KMS-11 (cell line): ENCODE measurements around the gene PAAF1.

Source experiments
- H2AFZ ChIP-seq: fragments of 200-600 bp; sonication (generic); 2 replicates; pipeline ENCODE4 v1.6.1; 2016; ENCODE audit warnings: antibody characterized with exemption, mixed run types, low read depth
- H3K27ac ChIP-seq: fragments of 200-600 bp; sonication (generic); 2 replicates; pipeline ENCODE4 v1.6.1; 2016; ENCODE audit warnings: mild to moderate bottlenecking, mixed run types
- H3K27me3 ChIP-seq: fragments of 200-600 bp; sonication (generic); 2 replicates; pipeline ENCODE4 v1.6.1; 2017; ENCODE audit warnings: mild to moderate bottlenecking, low read depth, mixed run types, moderate library complexity; ENCODE audit not compliant: insufficient read depth
- H3K36me3 ChIP-seq: fragments of 200-600 bp; sonication (generic); 2 replicates; pipeline ENCODE4 v1.6.1; 2017; ENCODE audit warnings: mild to moderate bottlenecking, mixed run types; ENCODE audit not compliant: insufficient read depth
- H3K4me1 ChIP-seq: fragments of 200-600 bp; sonication (generic); 2 replicates; pipeline ENCODE4 v1.6.1; 2016; ENCODE audit warnings: mild to moderate bottlenecking, low read depth, mixed run types; ENCODE audit not compliant: poor library complexity, severe bottlenecking
- H3K4me2 ChIP-seq: fragments of 200-600 bp; sonication (generic); 2 replicates; pipeline ENCODE4 v1.7.0; 2016; ENCODE audit warnings: mild to moderate bottlenecking, mixed run types
- H3K4me3 ChIP-seq: fragments of 200-600 bp; sonication (generic); IDR thresholded peaks from 2 replicates; pipeline ENCODE4 v1.6.1; 2017; ENCODE audit warnings: low read depth, low read length, mixed read lengths; ENCODE audit not compliant: insufficient read depth
- H3K79me2 ChIP-seq: fragments of 200-600 bp; sonication (generic); 2 replicates; pipeline ENCODE4 v1.6.1; 2016; ENCODE audit warnings: low read depth, mixed run types; ENCODE audit not compliant: insufficient read depth
- H3K9ac ChIP-seq: fragments of 200-600 bp; sonication (generic); 2 replicates; pipeline ENCODE4 v1.6.1; 2016; ENCODE audit warnings: mild to moderate bottlenecking, mixed run types
- H4K20me1 ChIP-seq: fragments of 200-600 bp; sonication (generic); 2 replicates; pipeline ENCODE4 v1.6.1; 2016; ENCODE audit warnings: mild to moderate bottlenecking, mixed run types; ENCODE audit not compliant: insufficient read depth
- CTCF ChIP-seq: fragments of 200-600 bp; sonication (generic); conservative IDR thresholded peaks from 2 replicates; pipeline ENCODE4 v1.6.1; 2017; ENCODE audit warnings: low read depth, mild to moderate bottlenecking, antibody characterized with exemption, low read length, moderate library complexity, mixed read lengths

The PAAF1 gene

DNA sequence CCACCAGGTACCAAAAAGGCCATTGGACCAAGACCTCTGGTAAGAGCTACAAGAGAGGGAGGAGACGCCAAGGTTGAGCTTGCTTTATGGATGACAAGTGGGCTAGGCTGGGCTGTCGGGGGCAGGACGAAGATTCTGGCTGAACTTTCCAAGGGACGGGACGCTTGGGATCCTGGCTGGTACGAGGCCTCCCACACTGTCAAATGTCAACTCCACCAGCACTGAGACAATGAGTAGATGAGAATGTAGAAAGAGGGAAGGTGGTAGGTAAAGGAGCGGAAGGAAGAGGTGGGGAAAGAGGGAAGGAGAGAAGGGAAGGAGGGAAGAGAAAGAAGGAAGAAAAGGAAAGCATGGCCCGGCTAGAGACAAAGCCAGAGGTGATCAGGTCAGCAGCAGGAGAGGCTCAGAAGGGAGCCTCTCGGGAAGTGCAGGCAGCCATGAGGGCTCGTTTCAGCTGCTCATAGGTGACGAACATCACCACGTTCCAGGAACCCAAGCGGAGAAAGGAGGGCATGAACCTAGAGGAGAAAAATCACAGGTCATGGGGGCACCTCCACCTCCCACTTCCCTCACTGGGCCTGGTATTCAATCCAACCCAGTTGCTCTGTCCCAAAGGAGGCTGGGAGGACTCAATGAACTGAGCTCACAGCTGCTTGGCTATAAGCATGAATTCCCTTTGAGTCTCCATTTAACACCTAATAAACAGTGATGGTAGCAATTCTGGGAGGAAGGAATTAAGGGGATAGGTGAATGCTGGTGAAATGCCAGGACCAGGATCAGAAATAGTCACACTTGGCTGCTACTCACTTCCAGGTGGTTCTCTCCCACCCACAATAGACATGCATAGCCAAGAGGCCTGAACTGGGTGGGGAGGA lies 98.0 kb downstream of the PAAF1 start:
- Histone ChIP-seq H3K9ac (no peak overlapping the region), H3K79me2 (no peaks in the 10 kb centered on the region; the same call in 1 of the 2 replicates), H2AFZ (no peak overlapping the region), H3K4me1 (peaks cover 51% of the 10 kb centered on the region), H3K4me2 (no peak overlapping the region; the same call in 1 of the 2 replicates), H4K20me1 (no peaks in the 10 kb centered on the region), H3K27ac (no peak overlapping the region), H3K36me3 (no peaks in the 10 kb centered on the region), H3K27me3 (no peaks in the 10 kb centered on the region), H3K4me3 (no peak overlapping the region)
- no peak for TF ChIP-seq CTCF

GRCh38 chr11:73975479-73975757 lies 98.6 kb downstream of the PAAF1 start:
- no peak overlapping the region for H3K9ac ChIP-seq
- no peaks in the 10 kb centered on the region for H4K20me1 ChIP-seq
- H2AFZ ChIP-seq, result no peak overlapping the region
- peaks cover 56% of the 10 kb centered on the region for H3K4me1 ChIP-seq
- H3K27me3 ChIP-seq, result no peaks in the 10 kb centered on the region
- no peak overlapping the region for H3K4me2 ChIP-seq
- H3K36me3 ChIP-seq, result no peaks in the 10 kb centered on the region
- no peaks in the 10 kb centered on the region; the same call in 1 of the 2 replicates for H3K79me2 ChIP-seq
- no peak overlapping the region for H3K4me3 ChIP-seq
- no peak for TF ChIP-seq CTCF
- H3K27ac ChIP-seq, result no peak overlapping the region

DNA sequence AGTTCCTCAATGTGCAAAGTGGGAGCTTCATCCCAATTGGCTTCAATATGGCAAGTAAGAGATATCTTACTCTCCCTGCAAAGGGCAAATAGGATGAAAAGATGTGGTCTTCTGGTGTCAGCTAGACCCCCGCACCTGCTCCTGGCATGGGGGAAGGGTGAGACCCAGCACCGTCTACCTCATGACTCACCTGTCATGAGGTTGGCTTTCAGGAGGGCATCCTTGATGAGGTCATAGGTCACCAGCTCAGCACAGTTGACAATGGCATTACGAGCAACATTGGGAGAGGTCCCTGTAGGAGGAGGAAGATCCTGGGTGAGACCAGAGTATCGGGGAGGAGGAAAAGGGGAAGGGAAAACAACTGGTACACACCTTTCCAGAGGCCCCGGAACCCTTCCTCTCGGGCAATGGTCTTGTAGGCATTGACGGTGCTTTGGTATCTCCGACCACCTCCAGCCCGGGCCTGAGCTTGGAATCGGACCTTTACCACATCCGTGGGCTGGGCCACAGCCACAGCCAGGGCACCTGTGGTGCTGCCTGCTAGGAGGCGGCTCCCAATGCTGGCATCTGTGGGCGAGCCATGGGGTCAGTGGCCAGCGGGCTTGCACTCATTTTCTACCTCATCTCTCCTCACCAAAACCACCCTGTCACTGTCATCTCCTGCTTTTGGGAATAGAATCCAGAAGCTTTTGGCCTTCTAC lies 99.8 kb downstream of the PAAF1 start:
- no peaks in the 10 kb centered on the region for H4K20me1 ChIP-seq
- H3K27ac ChIP-seq, result no peak overlapping the region
- TF ChIP-seq CTCF, result no peak
- H3K9ac ChIP-seq, result no peak overlapping the region
- H3K36me3 ChIP-seq, result no peaks in the 10 kb centered on the region
- peaks cover 66% of the 10 kb centered on the region for H3K4me1 ChIP-seq
- H2AFZ ChIP-seq, result no peak overlapping the region
- H3K79me2 ChIP-seq, result peaks cover 4% of the 10 kb centered on the region
- H3K4me3 ChIP-seq, result no peak overlapping the region
- no peaks in the 10 kb centered on the region for H3K27me3 ChIP-seq
- no peak overlapping the region for H3K4me2 ChIP-seq

DNA sequence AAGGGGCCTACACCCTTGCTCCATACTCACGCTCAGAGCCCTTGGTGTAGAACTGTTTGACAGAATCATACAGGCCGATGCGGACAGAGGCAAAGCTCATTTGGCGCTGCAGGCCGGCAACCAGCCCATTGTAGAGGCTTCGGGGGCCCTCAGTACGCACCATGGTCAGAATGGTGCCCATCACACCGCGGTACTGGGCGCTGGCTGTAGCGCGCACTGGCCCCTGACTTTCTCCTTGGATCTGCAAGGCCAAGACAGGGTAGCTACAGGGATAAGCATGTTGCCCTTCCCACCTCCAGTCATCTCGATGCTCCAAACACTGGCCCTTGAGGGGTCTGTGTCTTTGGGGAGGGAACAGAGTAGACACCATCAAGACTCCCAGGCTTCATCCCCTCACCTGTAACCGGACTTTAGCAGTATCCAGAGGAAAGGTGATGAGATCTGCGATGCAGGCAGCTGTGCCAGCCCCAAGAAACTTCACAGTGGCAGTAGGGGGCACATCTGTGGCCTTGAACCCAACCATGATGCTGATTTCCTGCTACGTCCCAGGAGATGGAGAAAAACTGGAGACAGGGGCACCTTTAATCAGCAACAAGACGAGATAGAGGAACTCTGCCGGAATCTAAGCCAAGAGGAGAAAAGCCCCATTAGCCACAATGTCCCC lies 101.2 kb downstream of the PAAF1 start:
- H3K4me3 ChIP-seq, result no peak overlapping the region
- no peaks in the 10 kb centered on the region for H4K20me1 ChIP-seq
- H3K4me1 ChIP-seq, result peaks cover 66% of the 10 kb centered on the region
- H3K79me2 ChIP-seq, result peaks cover 14% of the 10 kb centered on the region
- no peaks in the 10 kb centered on the region for H3K27me3 ChIP-seq
- H2AFZ ChIP-seq, result no peak overlapping the region
- no peak overlapping the region for H3K4me2 ChIP-seq
- H3K27ac ChIP-seq, result no peak overlapping the region
- H3K9ac ChIP-seq, result no peak overlapping the region
- no peak for TF ChIP-seq CTCF
- H3K36me3 ChIP-seq, result no peaks in the 10 kb centered on the region
